Breast epithelium (tissue), 3 donors: ENCODE data around the gene LRRC1.
"Not testable (repeated sequence)": the region's sequence is repeated elsewhere in the genome, so short reads cannot be mapped to it uniquely, and the experiment has no call there.

ENCODE experiments used
- POLR2A ChIP-seq: fragments of 450-650 bp; IDR thresholded peaks from one replicate; pipeline ENCODE4 v1.6.1; 2016; ENCODE audit warnings: antibody characterized with exemption, mild to moderate bottlenecking, moderate library complexity
- POLR2AphosphoS5 ChIP-seq, 3 donors: sonication (generic); formaldehyde crosslinking; IDR thresholded peaks; one replicate each; pipeline ENCODE4 v1.6.1; 2017; ENCODE audit warnings: antibody characterized with exemption in 3 of 3
- TF ChIP-seq, protein P1 (sequence below), 3 donors: fragments of 450-650 bp; IDR thresholded peaks; one replicate each; pipeline ENCODE4 v1.5.1; 2016 to 2017; ENCODE audit warnings: antibody characterized with exemption in 3 of 3, mild to moderate bottlenecking in 3 of 3, moderate library complexity in 3 of 3

- TF ChIP-seq, protein P1, sequence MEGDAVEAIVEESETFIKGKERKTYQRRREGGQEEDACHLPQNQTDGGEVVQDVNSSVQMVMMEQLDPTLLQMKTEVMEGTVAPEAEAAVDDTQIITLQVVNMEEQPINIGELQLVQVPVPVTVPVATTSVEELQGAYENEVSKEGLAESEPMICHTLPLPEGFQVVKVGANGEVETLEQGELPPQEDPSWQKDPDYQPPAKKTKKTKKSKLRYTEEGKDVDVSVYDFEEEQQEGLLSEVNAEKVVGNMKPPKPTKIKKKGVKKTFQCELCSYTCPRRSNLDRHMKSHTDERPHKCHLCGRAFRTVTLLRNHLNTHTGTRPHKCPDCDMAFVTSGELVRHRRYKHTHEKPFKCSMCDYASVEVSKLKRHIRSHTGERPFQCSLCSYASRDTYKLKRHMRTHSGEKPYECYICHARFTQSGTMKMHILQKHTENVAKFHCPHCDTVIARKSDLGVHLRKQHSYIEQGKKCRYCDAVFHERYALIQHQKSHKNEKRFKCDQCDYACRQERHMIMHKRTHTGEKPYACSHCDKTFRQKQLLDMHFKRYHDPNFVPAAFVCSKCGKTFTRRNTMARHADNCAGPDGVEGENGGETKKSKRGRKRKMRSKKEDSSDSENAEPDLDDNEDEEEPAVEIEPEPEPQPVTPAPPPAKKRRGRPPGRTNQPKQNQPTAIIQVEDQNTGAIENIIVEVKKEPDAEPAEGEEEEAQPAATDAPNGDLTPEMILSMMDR (IDR thresholded peaks at IDR 0.05): not testable (repeated sequence)
- TF ChIP-seq POLR2AphosphoS5 (IDR thresholded peaks at IDR 0.05); POLR2A: not testable (repeated sequence)
These were observed 12.8 kb downstream of the LRRC1 start for GRCh38 chr6:53807606-53808005.
